Kasumi-1 (cell line): ENCODE data around the gene GSPT2.
"Not testable (repeated sequence)": the region's sequence is repeated elsewhere in the genome, so short reads cannot be mapped to it uniquely, and the experiment has no call there.

Experiments used
- DNase-seq, 2 experiments: peaks; one replicate each; lab custom pipeline; 2025; lab: John Stamatoyannopoulos, UW

The GSPT2 gene

GRCh38 chrX:51743179-51743957 is at the start of gene GSPT2:
Gene GSPT2 (plus strand): TSS chrX:51743442. CDS start chrX:51743627, 185 bp downstream.
- DNase-seq, result peak; percentile 41 to 65

DNA sequence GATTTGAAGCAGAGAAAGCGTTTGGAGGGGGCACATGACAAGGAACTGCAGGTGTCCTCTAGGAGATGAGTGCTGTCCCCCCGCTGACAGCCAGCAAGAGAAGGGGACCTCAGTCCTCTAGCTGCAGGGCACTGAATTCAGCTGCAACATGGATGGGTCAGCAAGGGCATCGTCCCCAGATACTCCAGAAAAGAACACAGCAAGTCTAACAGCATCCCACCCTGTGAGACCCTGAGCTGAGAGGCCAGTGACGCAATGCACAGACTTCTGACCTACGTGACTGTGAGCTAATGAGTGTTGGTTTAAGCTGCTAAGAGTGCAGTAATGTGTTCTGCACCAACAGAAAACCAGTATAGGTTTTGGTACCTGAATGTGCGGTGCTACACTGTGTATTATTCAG is 49.0 kb upstream of the GSPT2 start:
- DNase-seq, result no peak

DNA sequence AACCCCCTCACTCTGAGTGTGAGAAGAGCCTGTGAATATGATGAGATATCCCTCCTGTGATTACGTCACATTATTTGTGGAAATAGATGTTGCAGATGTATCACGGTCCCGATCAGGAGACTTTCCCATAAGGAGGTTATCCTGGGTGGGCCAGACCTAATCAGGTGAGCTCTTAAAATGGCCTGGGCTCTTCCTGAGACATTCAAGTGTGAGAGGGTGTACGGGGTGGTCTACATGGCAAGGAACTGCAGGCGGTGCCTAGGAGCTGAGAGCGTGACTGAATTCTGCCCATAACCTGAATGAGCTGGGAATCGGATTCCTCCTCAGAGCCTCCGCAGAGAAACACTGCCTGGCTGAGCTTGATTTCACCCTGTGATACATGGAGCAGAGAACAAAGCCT is 45.8 kb upstream of the GSPT2 start:
- DNase-seq, result no peak

DNA sequence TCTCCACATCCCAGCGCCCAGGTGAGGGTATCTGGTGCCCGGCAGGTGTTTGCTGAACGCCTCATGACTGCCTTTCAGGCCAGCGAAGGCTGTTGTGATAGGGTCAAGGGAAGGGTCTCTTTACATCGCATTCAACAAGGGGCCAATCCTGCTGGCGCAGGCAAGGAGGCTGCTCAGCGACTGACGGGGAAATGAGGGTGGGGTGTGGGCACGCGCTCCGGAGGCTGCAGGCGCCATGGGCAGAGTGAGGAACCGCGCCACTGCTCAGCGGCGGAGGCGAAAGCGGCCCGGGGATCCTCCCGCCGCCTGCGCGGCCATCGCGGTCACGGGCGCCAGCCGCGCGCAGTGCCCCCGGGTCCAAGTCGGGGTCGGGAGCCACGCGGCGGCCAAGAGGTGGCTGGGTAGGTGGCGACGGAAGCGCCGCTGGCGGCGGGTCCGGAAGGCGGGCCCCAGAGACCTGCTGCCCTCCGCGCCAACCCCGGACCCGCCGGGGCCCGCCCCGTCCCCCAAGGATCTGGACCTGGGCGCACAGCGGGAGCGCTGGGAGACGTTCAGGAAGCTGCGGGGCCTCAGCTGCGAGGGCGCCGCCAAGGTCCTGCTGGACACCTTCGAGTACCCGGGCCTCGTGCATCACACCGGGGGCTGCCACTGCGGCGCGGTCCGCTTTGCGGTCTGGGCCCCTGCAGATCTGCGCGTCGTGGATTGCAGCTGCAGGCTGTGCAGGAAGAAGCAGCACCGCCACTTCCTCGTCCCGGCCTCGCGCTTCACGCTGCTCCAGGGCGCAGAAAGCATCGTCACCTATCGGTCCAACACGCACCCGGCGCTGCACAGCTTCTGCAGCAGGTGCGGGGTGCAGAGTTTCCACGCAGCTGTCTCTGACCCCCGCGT is 32.7 kb upstream of the GSPT2 start, which contains the start of gene CENPVL1:
TSS of gene CENPVL1 (plus strand) at position 236 of the 888 bp plus-strand sequence. CDS start at position 236, 0 bp downstream.
- not testable (repeated sequence) for DNase-seq

- not testable (repeated sequence) for DNase-seq
These were observed 30.1 kb upstream of the GSPT2 start for GRCh38 chrX:51712943-51713647.

DNA sequence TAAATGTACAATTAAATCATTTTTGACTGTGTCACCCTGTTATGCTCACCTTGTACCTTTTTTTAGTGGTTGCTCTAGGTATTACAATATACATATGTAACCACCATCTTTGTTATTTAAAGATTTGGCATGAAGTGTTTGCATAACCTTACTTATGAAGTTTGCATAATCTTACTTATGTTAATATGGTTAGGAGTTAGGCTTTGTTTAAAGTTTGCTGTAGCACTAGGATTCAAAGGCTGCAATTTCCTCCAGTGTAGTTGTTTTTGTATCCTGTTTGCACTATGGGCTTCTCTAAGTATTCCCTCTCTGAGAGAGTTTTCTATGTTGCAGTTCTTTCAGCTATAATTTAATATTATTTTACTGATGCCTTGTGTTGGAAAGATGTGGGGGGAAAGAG is 15.0 kb upstream of the GSPT2 start:
- no peak for DNase-seq

GRCh38 chrX:51737091-51737490 is 6.2 kb upstream of the GSPT2 start:
- DNase-seq, result peak; percentile 42 to 68

DNA sequence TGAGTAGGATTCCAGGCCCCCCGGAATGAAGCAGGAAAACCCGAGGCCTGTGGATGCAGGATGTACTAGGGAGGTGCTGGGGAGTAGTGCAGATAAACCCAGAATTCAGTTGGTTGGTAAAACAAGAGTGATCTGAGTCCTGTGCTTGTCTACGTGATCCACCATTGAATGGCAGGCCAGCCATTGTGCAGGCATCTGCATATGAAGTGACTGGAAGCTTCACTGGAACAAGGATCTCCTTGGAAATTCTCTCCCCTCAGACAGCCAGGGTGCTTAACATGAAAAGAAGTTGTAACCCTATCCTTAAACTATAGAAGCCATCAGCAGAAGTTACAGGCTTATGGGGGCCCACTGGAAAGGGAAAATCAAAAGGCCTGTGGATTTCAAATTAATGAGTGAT is 656 bp upstream of the GSPT2 start:
- no peak for DNase-seq

GRCh38 chrX:51747671-51748070 is 4.4 kb downstream of the GSPT2 start:
- DNase-seq, result no peak

- no peak for DNase-seq
These were observed 16.0 kb downstream of the GSPT2 start for GRCh38 chrX:51759055-51759839.

- peak in 1 of 2 experiments; percentile 5 for DNase-seq
These were observed 17.4 kb downstream of the GSPT2 start for GRCh38 chrX:51760657-51761056.

GRCh38 chrX:51766546-51766945 is 23.3 kb downstream of the GSPT2 start:
- DNase-seq, result no peak

GRCh38 chrX:51776851-51777250 is 33.6 kb downstream of the GSPT2 start:
- DNase-seq, result no peak

DNA sequence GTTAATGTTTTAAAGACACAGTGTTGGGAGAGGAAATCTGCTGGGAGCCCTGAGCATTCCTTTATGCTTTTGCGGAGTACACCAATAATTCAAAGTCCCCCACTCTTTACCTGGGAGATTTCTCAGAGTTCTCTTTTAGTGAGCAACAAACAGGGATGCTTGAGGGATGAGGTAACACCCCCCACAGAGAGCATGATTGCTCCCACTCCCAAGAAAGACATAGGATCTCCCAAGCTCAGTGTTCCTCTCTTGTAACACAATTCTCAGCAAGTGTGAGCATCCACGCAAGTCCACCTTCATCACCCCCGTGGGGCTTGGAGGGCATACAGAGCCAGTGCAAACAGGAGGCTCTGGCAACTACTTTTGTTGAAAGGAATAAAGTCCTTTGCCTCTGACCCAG is 36.1 kb downstream of the GSPT2 start:
- no peak for DNase-seq

DNA sequence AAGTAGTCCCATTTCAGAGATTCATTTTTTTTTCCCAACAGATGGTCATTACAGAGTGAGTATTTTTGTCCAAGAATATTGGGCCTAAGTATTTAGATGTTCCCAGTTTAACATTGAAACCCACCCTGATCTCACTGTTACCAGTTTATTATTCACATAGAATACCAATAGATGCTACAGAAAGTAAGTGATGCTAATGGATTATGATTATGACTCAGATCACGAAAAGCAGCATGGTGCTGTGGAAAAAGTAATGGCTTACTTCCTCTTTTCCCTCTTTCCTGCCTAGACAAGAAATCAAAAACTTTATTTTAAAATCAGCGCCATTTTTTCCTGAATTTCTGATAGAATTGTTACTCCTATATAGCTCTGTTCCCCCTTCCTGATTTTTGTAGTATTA is 51.9 kb downstream of the GSPT2 start:
- no peak for DNase-seq
